NCI-H187 (cell line): ENCODE measurements around the gene CDCA3.
"Not testable (repeated sequence)": the region's sequence is repeated elsewhere in the genome, so short reads cannot be mapped to it uniquely, and the experiment has no call there.

ENCODE experiments used
- DNase-seq, 2 experiments: peaks; one replicate each; lab custom pipeline; 2025; lab: John Stamatoyannopoulos, UW

Gene CDCA3

DNA sequence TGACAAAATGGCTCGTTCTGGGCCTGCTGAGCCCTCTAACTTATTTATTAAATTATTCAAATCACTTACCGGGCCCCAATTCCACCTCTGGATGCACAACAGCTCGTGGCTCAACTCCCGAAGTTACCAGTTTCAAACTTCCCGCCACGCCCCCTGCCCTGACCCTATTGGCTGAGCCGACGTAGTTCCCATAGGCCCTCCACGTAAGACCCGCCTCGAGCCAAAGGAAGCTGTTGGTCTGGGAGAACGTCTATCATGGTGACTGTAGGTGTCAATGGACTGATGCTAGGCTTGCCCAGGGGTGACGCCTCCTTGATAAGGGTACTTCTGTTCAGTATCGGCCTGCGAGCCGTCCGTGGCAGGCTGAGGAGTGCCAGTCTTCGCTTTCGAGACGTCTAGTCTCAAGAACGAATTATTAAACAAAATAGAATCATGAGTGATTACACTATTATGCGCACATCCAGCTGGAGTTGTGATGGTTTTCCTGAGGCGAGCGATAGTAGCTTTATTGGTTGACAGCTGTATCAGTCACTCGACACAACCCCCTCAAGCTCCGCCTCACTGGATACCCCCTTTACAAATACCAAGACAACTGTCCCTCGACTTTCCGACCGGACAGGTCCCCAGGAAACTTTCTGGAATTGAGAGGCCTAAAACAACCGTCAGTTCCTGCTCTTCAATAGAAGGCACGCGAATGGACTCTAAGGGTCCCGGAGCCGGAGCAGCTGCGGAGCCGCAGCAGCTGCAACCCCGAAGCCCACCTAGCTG lies at the start of gene CDCA3:
TSS of gene CDCA3 (minus strand) at position 134 of the 768 bp plus-strand sequence. CDS start 334 bp downstream, outside the sequence.
- peak; percentile 91 to 97 for DNase-seq

GRCh38 chr12:6899837-6900519 lies 48.9 kb upstream of the CDCA3 start:
- DNase-seq, result no peak

GRCh38 chr12:6899427-6899826 lies 48.3 kb upstream of the CDCA3 start:
- DNase-seq, result no peak

DNA sequence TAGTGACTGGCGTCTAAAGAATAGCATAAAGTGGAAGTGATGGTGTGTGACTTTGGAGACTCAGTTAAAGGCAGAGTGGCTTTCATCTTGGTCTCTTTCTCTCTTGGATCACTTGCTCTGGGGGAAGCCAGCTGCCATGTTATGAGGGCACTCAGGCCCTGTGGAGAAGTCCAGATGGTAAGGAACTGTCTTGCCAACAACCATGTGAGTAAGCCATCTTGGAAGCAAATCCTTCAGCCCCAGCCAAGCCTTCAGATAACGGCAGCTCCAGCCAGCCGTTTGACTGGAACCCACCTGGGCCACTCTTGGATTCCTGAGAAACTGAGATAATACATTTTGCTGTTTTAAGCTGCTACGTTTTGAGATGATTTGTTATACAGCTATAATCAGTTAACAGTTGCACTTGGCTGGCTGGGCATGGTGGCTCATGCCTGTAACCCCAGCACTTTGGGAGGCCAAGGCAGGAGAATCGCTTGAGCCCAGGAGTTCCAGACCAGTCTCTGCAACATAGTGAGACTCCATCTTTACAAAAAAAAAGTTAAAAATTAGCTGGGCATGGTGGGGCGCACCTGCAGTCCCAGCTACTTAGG lies 45.9 kb upstream of the CDCA3 start:
- DNase-seq, result no peak

GRCh38 chr12:6894321-6894720 lies 43.2 kb upstream of the CDCA3 start:
- DNase-seq, result no peak

- DNase-seq, result not testable (repeated sequence)
Measured at GRCh38 chr12:6892683-6893082, 41.6 kb upstream of the CDCA3 start.

GRCh38 chr12:6891646-6892001 lies 40.5 kb upstream of the CDCA3 start:
- DNase-seq, result no peak

DNA sequence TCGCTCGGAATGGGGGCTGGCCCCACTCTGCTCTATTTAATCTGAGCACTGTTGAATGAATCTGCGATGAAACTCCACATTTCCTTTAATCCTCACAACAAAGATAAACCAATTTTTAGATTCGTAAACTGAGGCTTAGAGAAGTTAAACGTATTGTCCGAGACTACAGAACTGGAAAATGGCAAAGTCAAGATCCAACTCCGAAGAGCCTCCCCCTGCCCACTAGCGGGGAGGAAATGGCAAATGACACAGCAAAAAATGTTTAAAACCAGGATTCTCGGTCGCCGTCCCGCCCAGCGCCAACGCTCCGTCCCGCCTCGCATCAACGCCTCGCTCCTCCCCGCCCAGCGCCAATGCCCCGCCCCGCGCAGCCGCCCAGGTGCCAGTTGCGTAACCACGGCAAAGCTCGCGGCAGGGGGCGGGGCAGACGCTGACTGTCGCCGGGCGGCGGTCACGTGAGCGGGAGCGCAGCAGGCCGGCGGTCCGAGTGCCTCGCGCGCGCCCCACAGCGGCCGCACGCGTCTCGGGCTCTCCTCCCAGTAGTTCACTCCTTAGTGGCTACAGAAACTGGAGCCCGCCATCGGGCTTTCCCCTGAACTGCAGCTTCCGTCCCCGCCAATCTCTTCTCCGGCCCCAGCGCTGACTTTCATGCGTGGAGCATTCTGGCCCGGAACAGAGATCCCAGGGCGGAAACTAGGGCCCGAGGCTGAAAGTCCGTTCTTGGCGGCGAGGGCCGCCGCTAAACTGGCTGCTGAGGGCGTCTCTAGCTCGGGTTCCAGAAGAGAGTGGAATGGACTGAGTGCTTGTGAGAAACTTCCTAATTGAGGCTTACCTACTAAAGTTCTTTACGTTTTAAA lies 39.9 kb upstream of the CDCA3 start:
- peak; percentile 94 to 96 for DNase-seq

DNA sequence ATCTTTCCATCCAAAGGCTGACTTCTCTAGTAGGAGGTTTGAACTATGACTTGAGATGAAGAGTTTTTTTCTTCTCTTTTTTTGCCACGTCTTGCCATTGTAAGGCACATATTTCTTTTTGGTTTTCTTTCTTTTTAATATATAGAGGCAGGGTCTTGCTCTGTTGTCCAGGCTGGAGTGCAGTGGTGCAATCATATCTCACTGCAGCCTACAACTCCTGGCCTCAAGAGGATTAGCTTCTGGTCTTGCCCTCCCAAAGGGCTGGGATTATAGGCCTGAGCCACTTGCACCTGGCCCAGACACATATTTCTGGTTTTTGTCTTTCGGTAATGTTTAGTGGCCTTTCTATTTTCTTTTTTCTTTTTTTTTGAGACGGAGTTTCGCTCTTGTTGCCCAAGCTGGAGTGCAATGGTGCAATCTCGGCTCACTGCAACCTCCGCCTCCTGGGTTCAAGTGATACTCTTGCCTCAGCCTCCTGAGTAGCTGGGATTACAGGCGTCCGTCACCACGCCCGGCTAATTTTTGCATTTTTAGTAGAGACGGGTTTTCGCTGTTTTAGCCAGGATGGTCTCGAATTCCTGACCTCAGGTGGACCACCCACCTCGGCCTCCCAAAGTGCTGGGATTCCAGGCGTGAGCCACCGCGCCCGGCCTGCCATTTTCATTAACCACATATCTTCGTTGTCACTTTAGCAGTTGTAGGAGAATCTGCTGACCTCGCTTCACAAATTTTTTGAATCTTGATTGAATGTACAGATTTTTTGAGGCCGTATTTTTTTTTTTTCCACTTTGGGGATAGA lies 38.9 kb upstream of the CDCA3 start:
- DNase-seq, result not testable (repeated sequence)

DNA sequence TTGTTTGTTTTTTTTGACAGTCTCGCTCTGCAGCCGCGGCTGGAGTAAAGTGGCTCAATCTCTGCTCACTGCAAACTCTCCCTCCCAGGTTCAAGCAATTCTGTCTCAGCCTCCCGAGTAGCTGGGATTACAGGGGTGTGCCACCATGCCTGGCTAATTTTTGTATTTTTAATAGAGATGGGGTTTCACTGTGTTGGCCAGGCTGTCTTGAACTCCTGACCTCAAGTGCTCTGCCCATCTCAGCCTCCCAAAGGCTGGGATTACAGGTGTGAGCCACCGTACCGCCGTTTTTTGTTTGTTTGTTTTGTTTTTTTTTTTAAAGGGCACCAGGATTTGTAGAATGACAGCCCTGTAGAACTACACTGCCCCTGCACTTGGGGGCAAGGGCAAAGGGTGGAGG lies 37.7 kb upstream of the CDCA3 start:
- DNase-seq, result not testable (repeated sequence)

GRCh38 chr12:6888360-6888759 lies 37.3 kb upstream of the CDCA3 start:
- DNase-seq, result no peak

- no peak for DNase-seq
Measured at GRCh38 chr12:6887460-6887859, 36.4 kb upstream of the CDCA3 start.

DNA sequence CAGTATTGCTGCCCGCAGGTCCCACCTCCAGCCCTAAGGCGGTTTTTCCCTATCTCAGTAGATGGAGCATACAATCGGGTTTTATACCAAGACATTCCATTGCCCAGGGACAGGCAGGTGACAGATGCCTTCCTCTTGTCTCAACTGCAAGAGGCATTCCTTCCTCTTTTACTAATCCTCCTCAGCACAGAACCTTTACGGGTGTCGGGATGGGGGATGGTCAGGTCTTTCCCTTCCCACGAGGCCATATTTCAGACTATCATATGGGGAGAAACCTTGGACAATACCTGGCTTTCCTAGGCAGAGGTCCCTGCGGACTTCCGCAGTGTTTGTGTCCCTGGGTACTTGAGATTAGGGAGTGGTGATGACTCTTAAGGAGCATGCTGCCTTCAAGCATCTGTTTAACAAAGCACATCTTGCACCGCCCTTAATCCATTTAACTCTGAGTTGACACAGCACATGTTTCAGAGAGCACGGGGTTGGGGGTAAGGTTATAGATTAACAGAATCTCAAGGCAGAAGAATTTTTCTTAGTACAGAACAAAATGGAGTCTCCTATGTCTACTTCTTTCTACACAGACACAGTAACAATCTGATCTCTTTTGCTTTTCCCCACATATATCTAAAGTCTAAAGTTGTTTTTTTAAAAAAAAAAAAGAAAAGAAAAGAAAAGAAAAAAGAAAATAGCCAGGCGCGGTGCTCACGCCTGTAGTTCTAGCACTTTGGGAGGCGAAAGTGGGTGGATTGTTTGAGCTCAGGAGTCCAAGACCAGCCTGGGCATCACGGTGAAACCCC lies 35.3 kb upstream of the CDCA3 start:
- not testable (repeated sequence) for DNase-seq

- no peak for DNase-seq
Measured at GRCh38 chr12:6884539-6884938, 33.5 kb upstream of the CDCA3 start.

DNA sequence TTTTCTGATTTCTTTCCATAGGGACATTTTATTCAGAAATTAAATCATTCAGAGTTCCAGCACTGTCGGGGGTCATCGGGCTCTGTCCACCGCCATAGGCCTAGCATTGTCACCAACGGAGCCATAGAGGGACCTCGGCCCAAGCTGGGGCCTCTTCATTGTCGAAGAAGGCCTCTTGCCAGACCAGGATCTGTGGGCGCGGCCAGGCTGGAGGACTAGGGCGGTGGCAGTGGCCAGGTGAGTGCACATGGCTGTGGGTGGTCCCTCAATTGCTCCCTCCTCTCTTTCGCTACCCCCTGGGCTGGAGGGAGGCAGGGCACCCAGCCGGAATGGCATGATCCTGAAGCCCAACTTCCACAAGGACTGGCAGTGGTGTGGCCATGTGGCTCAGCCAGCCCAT lies 32.6 kb upstream of the CDCA3 start:
- no peak for DNase-seq

DNA sequence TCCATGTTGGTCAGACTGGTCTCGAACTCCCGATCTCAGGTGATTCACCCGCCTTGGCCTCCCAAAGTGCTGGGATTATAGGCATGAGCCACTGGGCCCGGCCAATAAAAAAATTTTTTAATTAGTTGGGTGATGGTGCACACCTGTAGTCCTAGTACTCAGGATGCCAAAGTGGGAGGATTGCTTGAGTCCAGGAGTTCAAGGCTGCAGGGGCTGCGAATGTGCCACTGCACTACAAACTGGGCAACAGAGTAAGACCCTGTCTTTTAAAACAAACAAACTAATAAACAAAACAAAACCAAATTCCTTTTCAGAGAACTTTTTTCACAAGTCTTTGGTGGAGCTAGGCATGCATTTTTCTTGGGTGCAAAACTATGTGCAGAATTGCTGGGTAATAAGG lies 32.2 kb upstream of the CDCA3 start:
- DNase-seq, result no peak

- not testable (repeated sequence) for DNase-seq
Measured at GRCh38 chr12:6879824-6880223, 28.7 kb upstream of the CDCA3 start.

DNA sequence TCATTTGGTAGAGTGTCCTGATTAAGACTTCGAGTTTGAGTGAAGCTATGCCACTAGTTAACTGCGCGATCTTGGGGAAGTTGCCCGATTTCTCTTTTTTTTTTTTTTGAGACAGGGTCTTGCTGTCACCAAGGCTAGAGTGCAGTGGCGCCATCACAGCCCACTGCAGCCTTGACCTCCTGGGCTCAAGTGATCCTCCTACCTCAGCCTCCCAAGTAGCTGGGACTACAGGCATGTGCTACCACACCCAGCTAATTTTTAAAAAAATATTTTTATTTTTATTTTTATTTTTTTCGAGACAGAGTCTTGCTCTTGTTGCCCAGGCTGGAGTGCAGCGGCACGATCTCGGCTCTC lies 22.9 kb upstream of the CDCA3 start:
- not testable (repeated sequence) for DNase-seq

GRCh38 chr12:6873094-6874014 lies 22.3 kb upstream of the CDCA3 start, which contains the start of gene SPSB2:
SPSB2 (minus strand) TSS chr12:6873303; CDS start chr12:6872901, 402 bp downstream.
- peak; percentile 94 to 96 for DNase-seq
